ENCODE results near the gene BFSP2.
A peak's percentile ranks its signal among the peaks of the same experiment; 100 is the strongest.
"Not testable (repeated sequence)": the region's sequence is repeated elsewhere in the genome, so short reads cannot be mapped to it uniquely, and the experiment has no call there.

BFSP2 gene

DNA sequence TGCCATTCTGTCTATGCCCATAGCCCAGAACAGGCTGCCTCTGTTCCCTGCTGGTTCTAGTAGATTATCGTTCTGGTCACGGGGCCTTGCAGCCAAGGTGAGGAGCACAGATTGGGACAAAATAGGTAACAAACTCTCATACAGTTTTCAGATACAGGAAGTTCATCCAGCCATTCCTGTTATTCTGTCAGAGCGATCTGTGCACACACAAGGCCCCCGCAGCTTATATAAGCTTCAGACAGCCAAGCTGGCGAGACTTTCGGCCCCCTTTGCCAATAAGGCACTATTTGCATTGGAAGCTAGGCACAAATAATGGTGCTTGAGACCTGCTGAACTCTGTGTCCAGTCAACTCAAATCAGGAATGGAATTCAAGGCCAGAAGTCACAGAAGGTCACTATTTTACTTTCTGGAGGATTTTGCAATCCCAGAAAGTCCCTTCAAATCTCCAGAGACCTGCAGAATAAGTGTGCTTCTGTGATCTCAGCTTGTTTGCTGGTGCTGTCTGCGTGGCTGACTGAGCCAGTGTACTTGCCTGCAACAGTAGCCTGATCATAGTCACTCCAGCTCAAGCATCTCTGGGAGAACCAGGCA, 69.4 kb downstream of the BFSP2 start:
- Histone ChIP-seq H3K4me1 (ENCODE audit: control insufficient read depth, low read length) (peaks cover 99% of the 10 kb centered on the region), H3K27ac (ENCODE audit: low read depth, low read length) (peak overlapping the region; percentile 97), H3K36me3 (ENCODE audit: control insufficient read depth, low read length) (peaks cover 22% of the 10 kb centered on the region), H3K27me3 (ENCODE audit: control insufficient read depth, low read length) (no peaks in the 10 kb centered on the region), H3K79me2 (ENCODE audit: control insufficient read depth, low read length) (peaks cover 63% of the 10 kb centered on the region), H3K9me2 (replicated peaks; ENCODE audit: control insufficient read depth, low read length) (no peaks in the 10 kb centered on the region), H3K4me2 (ENCODE audit: low read length) (peak overlapping the region; percentile 95), H4K20me1 (ENCODE audit: control insufficient read depth, insufficient read depth, low read depth, low read length) (no peaks in the 10 kb centered on the region), H3F3A (ENCODE audit: control insufficient read depth, insufficient read depth) (peaks cover 40% of the 10 kb centered on the region), H3K4me3 (ENCODE audit: low read length) (peak overlapping the region; percentile 76), H3K9me3 (ENCODE audit: control insufficient read depth, insufficient read depth, low read length) (no peaks in the 10 kb centered on the region)
- TF ChIP-seq EZH2phosphoT487 (IDR thresholded peaks at IDR 0.05; ENCODE audit: borderline replicate concordance, low read length), result no peak
- TF ChIP-seq, protein P1, sequence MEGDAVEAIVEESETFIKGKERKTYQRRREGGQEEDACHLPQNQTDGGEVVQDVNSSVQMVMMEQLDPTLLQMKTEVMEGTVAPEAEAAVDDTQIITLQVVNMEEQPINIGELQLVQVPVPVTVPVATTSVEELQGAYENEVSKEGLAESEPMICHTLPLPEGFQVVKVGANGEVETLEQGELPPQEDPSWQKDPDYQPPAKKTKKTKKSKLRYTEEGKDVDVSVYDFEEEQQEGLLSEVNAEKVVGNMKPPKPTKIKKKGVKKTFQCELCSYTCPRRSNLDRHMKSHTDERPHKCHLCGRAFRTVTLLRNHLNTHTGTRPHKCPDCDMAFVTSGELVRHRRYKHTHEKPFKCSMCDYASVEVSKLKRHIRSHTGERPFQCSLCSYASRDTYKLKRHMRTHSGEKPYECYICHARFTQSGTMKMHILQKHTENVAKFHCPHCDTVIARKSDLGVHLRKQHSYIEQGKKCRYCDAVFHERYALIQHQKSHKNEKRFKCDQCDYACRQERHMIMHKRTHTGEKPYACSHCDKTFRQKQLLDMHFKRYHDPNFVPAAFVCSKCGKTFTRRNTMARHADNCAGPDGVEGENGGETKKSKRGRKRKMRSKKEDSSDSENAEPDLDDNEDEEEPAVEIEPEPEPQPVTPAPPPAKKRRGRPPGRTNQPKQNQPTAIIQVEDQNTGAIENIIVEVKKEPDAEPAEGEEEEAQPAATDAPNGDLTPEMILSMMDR (IDR thresholded peaks at IDR 0.05; ENCODE audit: low read depth, low read length, poor library complexity, severe bottlenecking), result no peak

DNA sequence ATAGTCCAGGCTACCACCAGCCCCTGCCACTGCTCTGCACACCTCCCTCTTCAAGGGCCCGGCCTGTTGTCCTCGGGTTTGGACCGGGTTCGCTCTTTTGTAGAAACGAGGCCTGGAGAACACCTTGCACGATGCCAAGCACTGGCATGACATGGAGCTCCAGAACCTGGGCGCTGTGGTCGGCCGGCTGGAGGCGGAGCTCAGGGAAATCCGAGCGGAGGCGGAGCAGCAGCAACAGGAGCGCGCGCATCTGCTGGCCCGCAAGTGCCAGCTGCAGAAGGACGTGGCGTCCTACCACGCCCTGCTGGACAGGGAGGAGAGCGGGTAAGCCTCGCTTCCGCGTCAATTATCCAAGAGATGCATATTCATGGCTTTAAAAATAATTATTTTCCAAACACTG, 72.4 kb downstream of the BFSP2 start:
- Histone ChIP-seq H3K4me2 (ENCODE audit: low read length) (peak overlapping the region; percentile 95), H3K4me1 (ENCODE audit: control insufficient read depth, low read length) (peaks cover 100% of the 10 kb centered on the region), H3K4me3 (ENCODE audit: low read length) (peak overlapping the region; percentile 54)

DNA sequence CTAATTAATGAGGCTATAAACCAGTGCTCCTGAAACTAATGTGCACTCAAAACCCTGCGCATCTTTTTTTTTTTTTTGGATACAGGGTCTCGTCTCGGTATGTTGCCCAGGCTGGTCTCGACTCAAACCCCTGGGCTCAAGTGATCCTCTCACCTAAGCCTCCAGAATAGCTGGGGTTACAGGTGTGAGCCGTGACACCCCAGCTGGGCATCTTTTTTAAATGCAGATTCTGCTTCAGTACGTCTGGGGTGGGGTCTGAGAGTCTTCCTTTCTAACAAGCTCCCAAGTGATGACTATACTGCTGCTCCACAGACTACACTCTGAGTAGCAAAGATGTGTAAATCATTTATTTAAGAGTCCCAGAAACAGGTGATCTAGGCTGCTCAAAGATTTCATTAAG, 73.0 kb downstream of the BFSP2 start:
- peak overlapping the region; percentile 50 for H3K4me3 ChIP-seq (ENCODE audit: low read length)

More for the DNA sequence above, 72.4 kb downstream of the BFSP2 start:
- no peak for TF ChIP-seq EZH2phosphoT487 (IDR thresholded peaks at IDR 0.05; ENCODE audit: borderline replicate concordance, low read length)
- TF ChIP-seq, protein P1 (IDR thresholded peaks at IDR 0.05; ENCODE audit: low read depth, low read length, poor library complexity, severe bottlenecking), result no peak
- Histone ChIP-seq H3K9me3 (ENCODE audit: control insufficient read depth, insufficient read depth, low read length) (no peaks in the 10 kb centered on the region), H3K79me2 (ENCODE audit: control insufficient read depth, low read length) (peaks cover 74% of the 10 kb centered on the region), H3K27me3 (ENCODE audit: control insufficient read depth, low read length) (no peaks in the 10 kb centered on the region), H3F3A (ENCODE audit: control insufficient read depth, insufficient read depth) (peaks cover 59% of the 10 kb centered on the region), H3K36me3 (ENCODE audit: control insufficient read depth, low read length) (peaks cover 45% of the 10 kb centered on the region), H3K27ac (ENCODE audit: low read depth, low read length) (peak overlapping the region; percentile 97), H3K9me2 (replicated peaks; ENCODE audit: control insufficient read depth, low read length) (no peaks in the 10 kb centered on the region), H4K20me1 (ENCODE audit: control insufficient read depth, insufficient read depth, low read depth, low read length) (no peaks in the 10 kb centered on the region)

DNA sequence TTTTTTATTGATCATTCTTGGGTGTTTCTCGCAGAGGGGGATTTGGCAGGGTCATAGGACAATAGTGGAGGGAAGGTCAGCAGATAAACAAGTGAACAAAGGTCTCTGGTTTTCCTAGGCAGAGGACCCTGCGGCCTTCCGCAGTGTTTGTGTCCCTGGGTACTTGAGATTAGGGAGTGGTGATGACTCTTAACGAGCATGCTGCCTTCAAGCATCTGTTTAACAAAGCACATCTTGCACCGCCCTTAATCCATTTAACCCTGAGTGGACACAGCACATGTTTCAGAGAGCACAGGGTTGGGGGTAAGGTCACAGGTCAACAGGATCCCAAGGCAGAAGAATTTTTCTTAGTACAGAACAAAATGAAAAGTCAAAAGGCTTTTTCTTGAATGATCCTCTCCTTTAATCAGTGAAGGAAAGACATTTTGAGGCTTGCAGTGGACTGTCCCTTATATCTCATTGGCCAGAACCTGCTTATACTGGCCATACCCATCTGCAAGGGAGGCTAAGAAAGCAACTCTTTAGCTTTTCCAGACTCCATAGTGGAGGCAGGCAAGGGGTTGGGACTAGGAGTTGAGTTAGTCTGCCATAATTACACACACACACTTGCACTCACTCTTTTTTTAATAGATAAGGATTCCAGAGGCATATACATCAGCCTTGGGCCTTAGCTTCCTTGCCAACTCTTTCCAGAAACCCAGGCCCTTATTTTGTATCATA, 73.8 kb downstream of the BFSP2 start:
- H3F3A ChIP-seq (ENCODE audit: control insufficient read depth, insufficient read depth), result peaks cover 59% of the 10 kb centered on the region
- H3K9me3 ChIP-seq (ENCODE audit: control insufficient read depth, insufficient read depth, low read length); H4K20me1 ChIP-seq (ENCODE audit: control insufficient read depth, insufficient read depth, low read depth, low read length); H3K27me3 ChIP-seq (ENCODE audit: control insufficient read depth, low read length); H3K9me2 ChIP-seq (replicated peaks; ENCODE audit: control insufficient read depth, low read length): not testable (repeated sequence)
- H3K36me3 ChIP-seq (ENCODE audit: control insufficient read depth, low read length), result peaks cover 53% of the 10 kb centered on the region
- H3K27ac ChIP-seq (ENCODE audit: low read depth, low read length), result peak overlapping the region; percentile 97
- H3K79me2 ChIP-seq (ENCODE audit: control insufficient read depth, low read length), result peaks cover 73% of the 10 kb centered on the region
- peak overlapping the region; percentile 71 for H3K4me3 ChIP-seq (ENCODE audit: low read length)
- H3K4me2 ChIP-seq (ENCODE audit: low read length), result peak overlapping the region; percentile 95
- peaks cover 100% of the 10 kb centered on the region for H3K4me1 ChIP-seq (ENCODE audit: control insufficient read depth, low read length)

More for the DNA sequence above, 73.0 kb downstream of the BFSP2 start:
- Histone ChIP-seq H3K36me3 (ENCODE audit: control insufficient read depth, low read length) (peaks cover 49% of the 10 kb centered on the region), H3K27ac (ENCODE audit: low read depth, low read length) (peak overlapping the region; percentile 97), H3K27me3 (ENCODE audit: control insufficient read depth, low read length) (no peaks in the 10 kb centered on the region), H3F3A (ENCODE audit: control insufficient read depth, insufficient read depth) (peaks cover 59% of the 10 kb centered on the region), H4K20me1 (ENCODE audit: control insufficient read depth, insufficient read depth, low read depth, low read length) (no peaks in the 10 kb centered on the region), H3K4me1 (ENCODE audit: control insufficient read depth, low read length) (peaks cover 100% of the 10 kb centered on the region), H3K9me3 (ENCODE audit: control insufficient read depth, insufficient read depth, low read length) (no peaks in the 10 kb centered on the region), H3K4me2 (ENCODE audit: low read length) (peak overlapping the region; percentile 95), H3K79me2 (ENCODE audit: control insufficient read depth, low read length) (peaks cover 73% of the 10 kb centered on the region), H3K9me2 (replicated peaks; ENCODE audit: control insufficient read depth, low read length) (no peaks in the 10 kb centered on the region)
- no peak for TF ChIP-seq EZH2phosphoT487 (IDR thresholded peaks at IDR 0.05; ENCODE audit: borderline replicate concordance, low read length)
- TF ChIP-seq, protein P1 (IDR thresholded peaks at IDR 0.05; ENCODE audit: low read depth, low read length, poor library complexity, severe bottlenecking), result no peak
